Smooth muscle cell of the brain vasculature (primary cell): ENCODE results near the gene PLCE1.
"Not testable (repeated sequence)": the region's sequence is repeated elsewhere in the genome, so short reads cannot be mapped to it uniquely, and the experiment has no call there.

Source experiments
- DNase-seq: peaks from one replicate; pipeline ENCODE4 v3.0.0-alpha.2; 2012; ENCODE audit warnings: low read depth, low spot score

Gene PLCE1

DNA sequence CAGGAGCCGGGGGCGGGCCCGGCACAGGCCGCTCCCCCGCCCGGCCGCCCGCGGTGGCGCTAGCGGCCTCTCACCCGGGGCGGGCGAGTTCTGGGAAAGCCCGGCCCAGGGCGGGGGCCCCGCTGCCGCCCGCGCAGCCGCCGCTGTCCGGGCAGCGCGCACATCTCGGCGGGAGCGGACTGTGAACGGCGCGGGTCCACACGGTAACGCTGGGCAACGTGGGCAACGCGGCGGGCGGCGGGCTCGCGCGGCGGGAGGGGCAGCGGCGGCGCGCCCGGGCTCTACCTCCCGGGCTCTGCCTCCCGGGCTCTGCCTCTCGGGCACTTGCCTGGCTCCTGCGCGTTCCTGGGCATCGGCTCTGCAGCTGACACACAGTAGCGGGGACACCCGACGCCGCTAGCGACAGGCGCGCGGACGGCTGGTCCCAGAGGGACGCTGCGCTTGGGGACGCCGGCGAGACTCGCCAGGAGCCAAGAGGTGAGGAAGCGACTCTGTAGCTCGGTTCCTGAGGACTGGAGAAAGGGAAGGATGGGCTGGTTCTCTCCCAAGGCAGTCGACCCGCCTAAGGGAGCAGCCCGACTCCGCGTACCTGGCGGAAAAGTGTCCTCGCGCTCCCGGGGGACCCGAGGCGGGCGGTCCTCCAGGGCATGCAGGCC, at the start of gene PLCE1:
Gene PLCE1, plus strand, starts transcription at position 150 of the 656 bp plus-strand sequence. CDS start 37,116 bp downstream, outside the sequence.
- no peak for DNase-seq

DNA sequence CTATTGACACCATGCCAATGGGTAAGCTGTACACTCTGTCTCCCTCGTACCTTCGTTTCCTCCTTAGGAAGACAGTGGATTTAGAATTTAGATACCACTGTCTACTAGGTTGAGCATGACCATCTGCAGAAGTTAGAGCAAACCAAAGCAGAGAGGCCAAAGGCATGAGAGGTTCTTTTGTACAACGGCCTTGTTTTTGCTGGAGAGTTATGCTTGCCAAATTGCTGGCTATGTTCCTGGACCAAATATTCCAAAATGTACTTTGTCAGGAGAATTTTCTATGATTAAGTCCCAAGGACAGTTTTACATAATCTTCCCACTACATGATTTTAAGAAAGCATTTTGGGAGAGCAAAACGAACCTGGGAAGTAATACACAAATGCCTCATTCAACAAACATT, 47.9 kb upstream of the PLCE1 start:
- no peak for DNase-seq

- DNase-seq: peak; percentile 54
These were observed 46.7 kb upstream of the PLCE1 start for GRCh38 chr10:93947055-93947454.

DNA sequence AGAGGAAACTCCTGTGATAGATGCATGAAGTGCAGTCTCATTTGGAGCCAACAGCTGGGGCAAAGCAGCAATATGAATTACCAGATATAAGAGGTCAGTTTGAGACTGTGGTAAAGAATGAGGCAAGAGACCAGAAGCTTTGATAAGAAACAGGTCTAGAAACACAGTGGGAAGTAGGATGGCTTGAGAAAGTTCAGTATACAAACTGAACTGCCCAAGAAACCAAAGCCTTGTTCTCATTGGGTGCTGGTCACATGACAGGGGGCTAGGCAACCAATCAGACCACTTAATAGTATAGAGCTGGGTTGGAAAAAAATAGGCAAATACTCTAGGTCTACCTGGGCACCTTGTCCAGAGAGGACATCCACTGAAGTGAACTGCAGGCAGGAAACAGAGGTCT, 46.2 kb upstream of the PLCE1 start:
- DNase-seq: no peak

DNA sequence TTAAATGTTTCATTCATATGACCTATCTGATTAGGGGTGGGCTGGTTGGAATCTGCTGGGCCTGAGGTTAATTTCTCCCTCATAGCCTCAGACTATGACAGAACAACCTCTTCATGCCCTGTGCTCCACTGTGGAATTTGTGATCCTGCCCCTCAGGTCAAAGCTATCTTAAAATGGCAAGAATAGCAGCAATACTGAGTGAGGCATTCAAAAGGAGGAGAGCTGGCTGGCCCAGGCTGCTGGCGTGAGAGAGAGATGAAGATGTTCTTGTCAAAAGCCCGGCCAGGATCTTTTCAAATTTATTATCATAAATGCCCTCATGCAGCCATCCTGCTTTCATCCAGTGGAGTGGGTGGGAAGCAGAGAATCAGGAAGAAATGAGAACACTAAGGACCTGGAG, 41.8 kb upstream of the PLCE1 start:
- no peak for DNase-seq

GRCh38 chr10:93954299-93954698, 39.4 kb upstream of the PLCE1 start:
- DNase-seq: no peak

DNA sequence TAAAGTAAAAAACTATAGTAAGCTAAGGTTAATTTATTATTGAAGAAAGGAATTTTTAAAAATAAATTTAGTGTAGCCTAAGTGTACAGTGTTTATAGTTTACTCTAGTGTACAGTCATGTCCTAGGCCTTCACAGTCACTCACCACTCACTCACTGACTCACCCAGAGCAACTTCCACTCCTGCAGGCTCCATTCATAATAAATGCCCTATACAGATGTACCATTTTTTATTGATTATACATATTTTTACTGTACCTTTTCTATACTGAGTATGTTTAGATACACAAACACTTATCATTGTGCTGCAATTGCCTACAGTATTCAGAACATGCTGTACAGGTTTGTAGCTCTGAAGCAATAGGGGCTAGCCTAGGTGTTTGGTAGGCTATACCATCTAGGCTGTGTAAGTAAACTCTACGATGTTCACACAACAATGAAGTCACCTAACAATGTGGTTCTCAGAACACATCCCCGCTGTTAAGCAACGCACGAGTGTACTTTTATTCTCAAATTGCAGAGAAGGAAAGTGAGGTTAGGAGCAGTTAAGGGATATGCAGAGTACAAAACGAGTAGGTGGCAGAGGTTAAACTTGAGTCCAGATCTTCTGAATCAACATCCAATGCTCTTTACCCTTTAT, 38.9 kb upstream of the PLCE1 start:
- DNase-seq: peak; percentile 20

DNA sequence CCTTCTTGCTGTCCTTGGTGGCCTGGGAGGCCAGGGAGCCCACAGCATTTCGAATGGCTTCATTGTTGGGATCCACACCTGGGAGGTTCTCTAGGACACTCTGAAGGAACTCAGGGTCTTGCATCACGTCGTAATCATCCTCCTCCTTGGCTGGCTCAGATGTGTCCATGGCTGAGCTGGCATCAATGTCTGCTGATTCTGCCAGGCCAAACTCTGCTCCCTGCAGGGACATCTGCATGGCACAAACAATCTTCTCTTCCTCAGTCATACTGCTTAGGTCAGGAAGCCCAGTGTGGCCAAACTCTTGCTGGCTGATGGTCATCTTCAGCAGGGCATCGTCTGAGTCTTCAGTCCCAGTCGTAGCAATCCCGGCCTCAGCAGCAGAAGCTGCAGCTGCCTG, 34.9 kb upstream of the PLCE1 start:
- no peak for DNase-seq

DNA sequence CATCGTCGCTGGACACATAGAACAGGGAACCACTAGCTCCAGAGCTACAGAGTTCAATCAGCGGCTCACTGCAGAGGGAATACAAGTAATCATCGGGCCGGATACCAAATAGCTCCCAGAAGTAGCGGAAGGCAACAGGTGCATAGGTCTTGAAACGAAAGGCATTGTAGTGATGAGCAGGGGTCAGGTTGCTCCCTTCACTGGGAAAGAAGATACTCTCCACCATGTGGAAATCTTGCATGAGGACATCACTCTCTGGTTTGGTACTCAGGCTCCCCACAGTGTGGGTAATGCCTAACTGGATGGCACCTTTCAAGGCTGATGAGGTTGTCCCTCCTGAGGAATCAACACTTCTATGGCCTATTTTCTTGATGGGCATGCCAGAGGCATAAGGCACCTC, 32.7 kb upstream of the PLCE1 start:
- DNase-seq: not testable (repeated sequence)

- DNase-seq: no peak
These were observed 30.8 kb upstream of the PLCE1 start for GRCh38 chr10:93962973-93963372.

DNA sequence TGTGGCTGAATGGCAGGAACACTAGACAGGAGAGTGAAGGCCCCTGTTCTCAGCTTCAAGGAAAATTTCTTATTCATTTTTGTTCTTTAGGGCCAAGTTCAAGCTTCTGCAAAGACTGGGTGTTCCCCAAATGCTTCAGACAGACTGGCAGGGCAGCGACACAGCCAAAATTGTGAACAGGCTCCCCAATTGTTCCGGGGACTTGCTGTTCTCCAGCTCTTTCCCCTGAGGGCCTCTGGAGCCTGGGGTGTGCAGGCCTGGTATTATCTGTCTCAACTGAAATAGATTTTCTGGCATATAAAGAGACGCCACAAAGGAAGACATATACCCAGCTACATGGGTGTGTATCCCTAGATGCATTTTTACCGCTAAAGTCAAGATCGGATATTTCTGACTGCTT, 30.3 kb upstream of the PLCE1 start:
- DNase-seq: no peak

DNA sequence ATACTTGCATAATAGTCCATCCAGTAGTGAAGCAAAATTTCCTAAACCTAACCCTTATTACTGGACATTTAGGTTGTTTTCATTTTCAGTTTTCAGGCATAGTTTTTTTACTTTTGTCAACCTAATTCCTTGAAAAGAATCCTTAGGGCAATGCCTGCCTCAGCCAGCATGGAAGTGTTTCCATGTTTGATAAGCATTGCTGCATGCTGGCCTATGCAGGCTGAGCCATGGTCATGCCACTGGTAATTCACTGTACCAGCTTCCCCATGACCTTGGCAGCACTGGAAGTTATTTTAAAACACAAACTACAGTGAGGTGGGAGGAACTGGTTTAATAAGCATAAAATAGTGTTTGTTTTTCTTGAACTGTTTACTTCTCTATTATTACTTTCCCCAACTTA, 27.8 kb upstream of the PLCE1 start:
- no peak for DNase-seq

DNA sequence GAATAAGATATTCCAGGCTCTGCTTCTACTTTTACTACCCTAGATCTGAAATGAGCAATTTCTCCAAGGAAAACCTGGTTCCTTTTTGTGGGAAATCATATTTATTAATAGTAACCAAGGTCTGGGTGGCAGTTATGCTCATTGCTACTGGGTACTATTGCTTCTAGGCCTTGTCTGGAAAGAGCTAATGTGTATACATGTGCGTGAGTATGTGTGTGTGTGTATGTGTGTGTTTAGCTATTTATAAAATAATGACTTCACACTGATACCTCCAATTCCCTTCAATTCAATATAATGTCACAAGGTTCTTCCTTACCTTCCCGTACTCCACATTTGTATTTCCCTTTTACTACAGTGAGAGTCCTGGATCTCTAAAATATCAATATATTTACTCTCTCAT, 26.0 kb upstream of the PLCE1 start:
- no peak for DNase-seq

DNA sequence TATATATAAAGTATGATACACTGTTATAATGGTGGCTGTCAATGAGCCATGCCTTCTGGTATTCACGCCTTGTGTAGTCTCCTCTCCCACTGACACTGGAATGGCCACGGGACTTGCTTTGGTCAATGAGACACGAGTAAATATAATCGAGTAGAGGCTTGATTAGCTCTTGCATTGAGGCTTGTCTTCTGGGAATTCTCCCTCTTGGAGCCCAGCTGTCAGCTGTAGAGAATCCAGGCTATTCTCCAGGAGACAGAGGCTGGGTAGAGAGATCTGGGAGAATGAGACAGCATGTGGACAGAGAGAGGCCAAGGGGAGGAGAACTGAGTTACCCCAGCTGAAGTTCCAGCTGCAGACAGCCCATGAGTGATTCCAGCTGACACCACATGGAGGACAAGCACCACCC, 25.2 kb upstream of the PLCE1 start:
- no peak for DNase-seq

DNA sequence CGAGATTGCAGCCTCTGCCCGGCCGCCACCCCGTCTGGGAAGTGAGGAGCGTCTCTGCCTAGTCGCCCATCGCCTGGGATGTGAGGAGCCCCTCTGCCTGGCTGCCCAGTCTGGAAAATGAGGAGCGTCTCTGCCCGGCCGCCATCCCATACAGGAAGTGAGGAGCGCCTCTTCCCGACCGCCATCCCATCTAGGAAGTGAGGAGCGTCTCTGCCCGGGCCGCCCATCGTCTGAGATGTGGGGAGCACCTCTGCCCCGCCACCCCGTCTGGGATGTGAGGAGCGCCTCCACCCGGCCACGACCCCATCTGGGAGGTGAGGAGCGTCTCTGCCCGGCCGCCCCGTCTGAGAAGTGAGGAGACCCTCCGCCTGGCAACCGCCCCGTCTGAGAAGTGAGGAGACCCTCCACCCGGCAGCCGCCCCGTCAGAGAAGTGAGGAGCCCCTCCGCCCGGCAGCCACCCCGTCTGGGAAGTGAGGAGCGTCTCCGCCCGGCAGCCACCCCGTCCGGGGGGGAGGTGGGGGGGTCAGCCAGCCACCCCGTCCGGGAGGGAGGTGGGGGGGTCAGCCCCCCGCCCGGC, 23.2 kb upstream of the PLCE1 start:
- DNase-seq: not testable (repeated sequence)

DNA sequence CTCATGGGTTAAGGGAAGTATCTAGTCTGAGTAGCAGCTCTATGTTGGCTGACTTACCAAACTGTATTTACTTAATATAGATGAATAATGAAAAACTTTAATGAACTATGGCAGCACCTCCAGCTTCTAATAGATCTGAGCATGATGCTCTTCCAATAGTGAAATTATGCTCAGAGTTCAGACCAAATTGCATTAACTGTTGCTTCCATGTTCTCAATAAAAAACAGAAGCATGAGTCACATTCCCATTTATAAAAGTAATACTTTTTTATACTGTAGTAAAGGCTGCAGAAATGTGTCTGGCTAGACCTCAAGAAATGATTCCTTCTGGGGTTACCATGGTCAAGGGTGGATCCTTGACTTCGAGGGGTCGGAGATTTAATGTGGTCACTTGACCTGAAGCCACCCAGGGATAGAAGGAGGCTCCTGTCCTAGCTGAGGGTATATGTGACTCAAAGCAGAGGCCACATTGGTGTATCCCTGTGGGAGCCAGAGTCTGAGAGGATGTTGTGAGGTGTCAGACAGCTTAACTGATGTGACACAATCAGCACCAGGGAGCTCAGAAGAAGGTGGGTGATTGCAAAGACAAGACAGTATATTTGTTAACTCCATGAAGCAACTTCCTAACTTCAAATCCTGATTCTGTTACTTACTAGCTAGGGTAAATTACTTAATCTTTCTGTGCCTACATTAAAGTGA, 19.8 kb upstream of the PLCE1 start:
- no peak for DNase-seq

- DNase-seq: no peak
These were observed 16.3 kb upstream of the PLCE1 start for GRCh38 chr10:93977442-93977841.

DNA sequence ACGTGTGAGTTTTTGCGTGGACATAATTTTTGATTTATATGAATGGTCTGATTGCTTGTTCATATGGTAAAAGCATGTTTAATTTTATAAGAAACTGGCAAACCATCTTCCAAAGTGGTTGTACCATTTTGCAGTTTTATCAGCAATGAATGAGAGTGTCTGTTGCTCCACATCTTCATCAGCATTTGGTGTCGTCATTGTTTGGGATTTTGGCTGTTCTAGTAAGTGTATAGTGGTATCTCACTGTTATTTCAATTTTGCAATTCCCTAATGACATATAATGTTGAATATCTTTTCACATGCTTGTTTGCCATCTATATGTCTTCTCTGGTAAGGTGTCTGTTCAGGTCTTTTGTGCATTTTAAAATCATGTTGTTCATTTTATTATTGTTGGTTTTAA, 13.2 kb upstream of the PLCE1 start:
- DNase-seq: no peak

GRCh38 chr10:93991114-93991513, 2.6 kb upstream of the PLCE1 start:
- DNase-seq: no peak

- DNase-seq: no peak
These were observed 2.0 kb upstream of the PLCE1 start for GRCh38 chr10:93991596-93992284.

DNA sequence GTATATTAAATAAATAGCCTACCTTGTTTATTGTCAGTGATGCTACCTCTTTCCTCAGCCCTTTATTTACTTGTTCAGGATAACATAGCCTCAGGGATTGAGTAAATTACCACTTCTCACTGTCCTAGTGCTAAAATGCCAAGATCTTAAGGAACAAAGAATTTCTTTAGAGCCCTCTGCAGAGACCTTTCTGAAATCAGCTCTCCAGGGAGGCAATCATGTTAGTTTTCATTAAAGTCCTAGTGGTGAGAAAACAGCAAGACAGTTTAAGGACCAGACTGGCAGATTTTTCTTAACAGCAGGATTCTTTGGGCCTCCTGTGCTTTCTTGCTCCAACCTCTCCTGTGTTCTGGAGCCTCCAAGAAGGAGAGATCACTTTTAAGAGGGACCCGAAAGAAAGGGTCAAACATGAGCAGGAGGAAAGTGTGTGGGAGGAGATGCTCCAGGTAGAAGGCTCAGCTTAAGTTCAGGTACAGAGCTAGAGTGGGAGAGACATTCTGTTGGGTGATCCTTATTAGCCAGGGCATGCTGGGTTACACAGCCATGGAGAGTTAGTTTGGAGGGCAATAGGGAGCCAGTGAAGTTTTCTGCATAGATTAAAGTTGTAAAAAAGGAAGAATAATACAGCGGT, 1.2 kb upstream of the PLCE1 start:
- no peak for DNase-seq

DNA sequence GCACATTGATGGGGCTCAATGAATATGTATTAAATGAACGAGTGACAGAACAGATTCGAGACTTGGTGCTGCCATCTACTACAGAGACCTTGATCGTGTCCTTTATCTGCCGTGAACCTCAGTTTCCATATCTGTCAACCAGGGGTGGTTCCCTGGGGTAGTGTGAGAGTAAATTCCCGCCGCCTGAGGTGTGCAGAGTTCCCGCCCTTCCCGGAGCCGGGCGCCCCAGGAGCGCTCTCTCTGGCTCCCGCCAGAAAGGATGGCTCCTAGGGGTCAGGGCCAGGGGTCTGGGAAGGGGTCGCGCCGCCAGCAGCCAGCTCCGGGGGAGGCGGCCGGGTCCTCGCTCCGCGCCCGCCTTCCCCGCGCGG, 333 bp upstream of the PLCE1 start:
- no peak for DNase-seq
